Coronary artery (tissue), 2 donors: ENCODE measurements around the gene KANK3.
"Not testable (repeated sequence)": the region's sequence is repeated elsewhere in the genome, so short reads cannot be mapped to it uniquely, and the experiment has no call there.

Source experiments
- DNase-seq: peaks from one replicate; pipeline ENCODE4 v3.0.0-alpha.2; 2017; ENCODE audit warnings: low spot score
- H3K27ac ChIP-seq, 2 donors: fragments of 200-600 bp; sonication (generic); one replicate each; pipeline ENCODE4 v1.5.1; 2016 to 2019
- H3K4me3 ChIP-seq: fragments of 200-600 bp; sonication (generic); 2 replicates; pipeline ENCODE4 v1.5.1; 2016; ENCODE audit warnings: mild to moderate bottlenecking, moderate library complexity
- TF ChIP-seq, protein P1 (sequence below): fragments of 200-600 bp; sonication (generic); IDR thresholded peaks from one replicate; pipeline ENCODE4 v1.5.1; 2019; ENCODE audit warnings: antibody characterized with exemption

The KANK3 gene

GRCh38 chr19:8316351-8317125 is 26.5 kb downstream of the KANK3 start:
- no peak for DNase-seq
- Histone ChIP-seq H3K27ac (no peak overlapping the region), H3K4me3 (no peak overlapping the region)
- TF ChIP-seq, protein P1, sequence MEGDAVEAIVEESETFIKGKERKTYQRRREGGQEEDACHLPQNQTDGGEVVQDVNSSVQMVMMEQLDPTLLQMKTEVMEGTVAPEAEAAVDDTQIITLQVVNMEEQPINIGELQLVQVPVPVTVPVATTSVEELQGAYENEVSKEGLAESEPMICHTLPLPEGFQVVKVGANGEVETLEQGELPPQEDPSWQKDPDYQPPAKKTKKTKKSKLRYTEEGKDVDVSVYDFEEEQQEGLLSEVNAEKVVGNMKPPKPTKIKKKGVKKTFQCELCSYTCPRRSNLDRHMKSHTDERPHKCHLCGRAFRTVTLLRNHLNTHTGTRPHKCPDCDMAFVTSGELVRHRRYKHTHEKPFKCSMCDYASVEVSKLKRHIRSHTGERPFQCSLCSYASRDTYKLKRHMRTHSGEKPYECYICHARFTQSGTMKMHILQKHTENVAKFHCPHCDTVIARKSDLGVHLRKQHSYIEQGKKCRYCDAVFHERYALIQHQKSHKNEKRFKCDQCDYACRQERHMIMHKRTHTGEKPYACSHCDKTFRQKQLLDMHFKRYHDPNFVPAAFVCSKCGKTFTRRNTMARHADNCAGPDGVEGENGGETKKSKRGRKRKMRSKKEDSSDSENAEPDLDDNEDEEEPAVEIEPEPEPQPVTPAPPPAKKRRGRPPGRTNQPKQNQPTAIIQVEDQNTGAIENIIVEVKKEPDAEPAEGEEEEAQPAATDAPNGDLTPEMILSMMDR: no peak

DNA sequence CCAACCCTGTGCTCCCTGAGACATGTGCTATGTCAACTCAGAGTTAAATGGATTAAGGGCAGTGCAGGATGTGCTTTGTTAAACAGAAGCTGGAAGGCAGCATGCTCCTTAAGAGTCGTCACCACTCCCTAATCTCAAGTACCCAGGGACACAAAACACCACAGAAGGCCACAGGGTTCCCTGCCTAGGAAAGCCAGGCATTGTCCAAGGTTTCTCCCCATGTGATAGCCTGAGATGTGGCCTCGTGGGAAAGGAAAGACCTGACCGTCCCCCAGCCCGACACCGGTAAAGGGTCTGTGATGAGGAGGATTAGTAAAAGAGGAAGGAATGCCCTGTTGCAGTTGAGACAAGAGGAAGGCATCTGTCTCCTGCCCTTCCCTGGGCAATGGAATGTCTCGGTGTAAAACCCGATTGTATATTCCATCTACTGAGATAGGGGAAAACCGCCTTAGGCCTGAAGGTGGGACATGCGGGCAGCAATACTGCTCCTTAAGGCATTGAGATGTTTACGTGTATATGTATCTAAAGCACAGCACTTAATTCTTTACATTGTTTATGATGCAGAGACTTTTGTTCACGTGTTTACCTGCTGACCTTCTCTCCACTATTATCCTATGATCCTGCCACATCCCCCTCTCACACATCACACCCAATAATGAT is 28.0 kb downstream of the KANK3 start:
- H3K27ac ChIP-seq, DNase-seq, H3K4me3 ChIP-seq: not testable (repeated sequence)

DNA sequence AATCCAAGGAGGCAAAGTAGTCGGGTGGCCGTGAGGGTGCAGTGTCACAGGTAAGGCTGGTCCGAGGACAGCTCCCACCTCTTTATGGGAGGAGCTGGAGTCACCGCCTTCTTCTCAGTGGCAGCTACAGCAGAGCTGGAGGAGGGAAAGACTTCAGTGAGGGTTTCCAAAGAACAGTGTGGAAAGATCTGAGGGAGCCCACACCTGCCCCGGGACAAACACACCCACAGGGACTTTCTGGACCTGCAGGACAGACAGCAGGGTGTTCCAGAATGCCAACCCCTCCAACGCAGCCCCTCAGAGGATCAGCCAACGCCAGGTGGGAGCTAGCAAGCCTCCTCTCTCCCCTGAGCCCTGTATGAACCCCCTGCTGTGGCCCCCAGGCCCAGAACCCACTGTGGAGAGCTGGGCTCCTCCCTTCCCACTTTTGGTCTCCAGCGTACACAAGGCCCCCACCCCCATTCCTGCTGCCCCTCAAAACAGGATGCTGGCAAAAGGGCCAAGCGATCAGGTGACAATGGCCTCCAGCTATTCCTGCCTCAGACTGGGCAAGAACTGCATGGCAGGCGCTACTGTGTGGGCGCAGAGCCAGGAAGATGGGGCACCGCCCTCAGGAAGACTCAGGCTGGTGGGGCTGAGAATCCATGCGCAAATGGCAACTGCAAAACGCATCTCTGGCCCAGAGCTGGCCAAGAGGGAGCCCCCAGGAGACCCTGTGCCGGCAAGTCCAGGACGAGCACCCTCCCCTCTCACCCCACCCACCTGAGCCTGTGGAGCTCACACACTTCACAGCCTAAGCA is 31.4 kb downstream of the KANK3 start:
- no peak for DNase-seq
- Histone ChIP-seq H3K4me3 (no peak overlapping the region), H3K27ac (no peak overlapping the region)
- TF ChIP-seq, protein P1: no peak

GRCh38 chr19:8310342-8311055 is 32.6 kb downstream of the KANK3 start:
- no peak for DNase-seq
- Histone ChIP-seq H3K27ac (no peak overlapping the region), H3K4me3 (no peak overlapping the region)
- TF ChIP-seq, protein P1: no peak

DNA sequence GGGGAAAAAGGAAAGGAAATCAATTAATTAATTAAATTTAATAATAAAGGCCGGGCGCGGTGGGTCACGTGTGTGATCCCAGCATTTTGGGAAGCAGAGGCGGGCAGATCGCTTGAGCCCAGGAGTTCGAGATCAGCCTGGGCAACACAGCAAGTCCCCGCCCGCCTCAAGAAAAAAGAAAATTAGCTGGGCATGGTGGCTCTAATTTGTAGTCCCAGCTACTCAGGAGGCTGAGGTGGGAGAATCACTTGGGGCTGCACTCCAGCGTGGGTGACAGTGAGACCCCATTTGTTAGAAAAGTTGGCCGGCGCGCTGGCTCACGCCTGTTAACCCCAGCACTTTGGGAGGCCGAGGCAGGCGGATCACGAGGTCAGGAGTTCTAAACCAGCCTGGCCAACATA is 34.2 kb downstream of the KANK3 start:
- DNase-seq: no peak

DNA sequence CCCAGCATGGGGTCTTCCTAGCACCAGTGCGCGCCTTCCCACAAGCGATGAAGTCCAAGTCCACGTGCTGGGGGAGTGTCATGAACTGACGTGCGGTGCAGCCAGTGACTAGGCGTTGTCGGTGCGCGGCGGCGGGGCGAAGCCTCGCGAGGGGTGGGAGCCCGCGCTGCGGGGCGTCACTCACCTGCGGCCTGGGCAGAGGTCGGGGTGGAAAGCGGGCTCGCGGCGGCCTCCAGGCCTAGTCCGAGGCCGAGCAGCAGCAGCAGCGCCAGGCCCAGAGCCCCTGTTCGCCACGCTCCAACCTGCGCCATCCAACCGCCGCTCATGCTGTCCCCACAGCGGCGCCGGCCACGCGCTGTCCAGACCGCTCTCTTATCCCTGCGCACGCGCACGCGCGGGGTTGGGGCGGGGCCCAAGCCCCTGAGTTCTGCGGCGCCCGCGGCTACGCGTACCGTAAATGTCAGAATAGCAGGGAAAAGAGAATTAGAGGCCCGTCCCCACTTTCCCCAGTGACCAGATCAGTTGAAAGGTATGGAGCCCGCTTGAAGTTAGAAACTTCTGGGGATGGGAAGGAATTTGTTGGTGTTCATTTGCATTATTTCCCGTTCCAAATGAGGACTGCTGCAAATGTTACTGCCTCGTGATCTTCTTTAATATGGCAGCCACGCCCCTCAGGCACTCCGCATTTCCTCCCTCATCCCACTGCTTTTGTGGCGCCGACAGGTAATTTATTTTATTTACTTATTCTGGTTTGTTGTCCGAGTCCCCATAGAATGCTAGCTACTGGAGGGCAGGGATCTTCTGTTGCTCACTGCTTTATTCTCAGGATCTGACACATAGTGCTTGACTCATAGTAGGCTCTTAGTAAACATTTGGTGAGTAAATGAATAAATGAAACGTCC is 34.8 kb downstream of the KANK3 start, which contains the start of gene CD320:
CD320 (minus strand) TSS at position 394 of the 902 bp plus-strand sequence; CDS start at position 326, 68 bp downstream.
- Histone ChIP-seq H3K27ac (peak within 1 kb of the TSS; percentile 34 to 81), H3K4me3 (peak within 1 kb of the TSS; percentile 82)
- TF ChIP-seq, protein P1: no peak
- DNase-seq: peak; percentile 90

More for the DNA sequence above, 34.2 kb downstream of the KANK3 start:
- peak overlapping the region; percentile 82 for H3K4me3 ChIP-seq
- no peak overlapping the region for H3K27ac ChIP-seq
- TF ChIP-seq, protein P1: no peak
